ENCODE measurements around the gene GABARAPL2. TPM values are rescaled to one million over a fixed set of nuclear protein-coding genes. Genes with fewer than 3 reads are reported as not detected.
"Not testable (repeated sequence)": the region's sequence is repeated elsewhere in the genome, so short reads cannot be mapped to it uniquely, and the experiment has no call there.

The GABARAPL2 gene
- polyA plus RNA-seq, 1 donor, result 136 TPM

DNA sequence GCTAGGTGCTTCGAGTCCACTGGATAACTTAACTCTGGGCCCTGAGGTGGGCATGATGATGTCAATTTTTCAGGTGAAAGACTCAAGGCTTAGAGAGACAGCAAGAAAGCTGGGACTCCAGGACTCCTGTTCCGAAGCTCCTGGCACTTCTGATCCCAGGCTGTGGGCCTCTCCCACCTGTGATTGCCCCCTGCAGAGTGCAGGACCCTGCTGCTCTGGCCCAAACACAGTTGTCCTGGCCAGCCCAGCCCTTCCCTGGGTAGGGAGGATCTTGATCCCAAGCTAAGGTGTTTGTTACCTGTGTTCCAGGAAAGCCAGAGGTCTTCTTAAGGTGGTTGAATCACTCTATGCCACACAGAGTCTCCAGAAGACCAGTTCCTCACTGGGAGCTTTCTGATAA lies 33.4 kb upstream of the GABARAPL2 start:
- peaks cover 14% of the 10 kb centered on the region for H3K9me3 ChIP-seq (ENCODE audit: control insufficient read depth, low read depth, low read length)
- no peak for DNase-seq
- no peak overlapping the region for H3K4me3 ChIP-seq (ENCODE audit: low read length)
- no peaks in the 10 kb centered on the region for H3K36me3 ChIP-seq (ENCODE audit: control insufficient read depth, insufficient read depth, low read length)
- no peaks in the 10 kb centered on the region for H3K27me3 ChIP-seq (ENCODE audit: control insufficient read depth, insufficient read depth, low read length)
- WGBS (ENCODE audit: insufficient coverage, low lambda C conversion rate), result no CpG with 5 or more reads among the region's 2 CpGs
- H3K4me1 ChIP-seq (ENCODE audit: control insufficient read depth, insufficient read depth, low read length), result peaks cover 22% of the 10 kb centered on the region
- H3K27ac ChIP-seq (ENCODE audit: low read length), result no peak overlapping the region

DNA sequence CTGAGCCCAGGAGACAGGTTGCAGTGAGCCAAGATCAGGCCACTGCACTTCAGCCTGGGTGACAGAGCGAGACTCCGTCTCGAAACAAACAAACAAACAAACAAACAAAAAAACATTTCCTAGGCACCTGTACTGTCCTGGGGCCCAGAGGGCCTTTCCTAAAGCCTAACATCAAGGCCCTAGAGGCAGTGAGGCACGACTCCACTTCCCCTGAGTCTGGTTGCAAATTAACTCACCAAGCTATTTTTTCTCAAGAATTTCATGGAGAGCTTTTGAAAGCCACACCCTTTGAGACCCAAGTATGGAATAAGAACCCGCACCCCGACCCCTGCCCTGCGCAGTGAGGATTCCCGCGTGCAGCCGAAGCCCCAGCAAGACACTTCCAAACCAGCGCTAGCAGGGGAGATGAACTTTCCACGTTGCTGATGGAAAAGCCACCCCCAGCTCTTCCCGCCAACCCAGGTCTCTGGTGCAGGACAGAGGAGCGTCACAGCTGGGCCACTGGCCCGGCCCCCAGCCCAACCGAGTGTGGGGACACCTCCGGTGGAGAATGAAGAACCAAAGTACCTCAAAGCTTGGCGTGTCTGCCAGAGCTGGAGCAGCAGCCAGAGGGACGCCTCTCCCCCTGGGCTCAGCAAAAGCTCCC lies 31.5 kb upstream of the GABARAPL2 start:
- DNase-seq, result no peak
- Histone ChIP-seq H3K4me3 (ENCODE audit: low read length) (peak overlapping the region; percentile 14), H3K4me1 (ENCODE audit: control insufficient read depth, insufficient read depth, low read length) (peaks cover 24% of the 10 kb centered on the region), H3K27me3 (ENCODE audit: control insufficient read depth, insufficient read depth, low read length) (no peaks in the 10 kb centered on the region), H3K9me3 (ENCODE audit: control insufficient read depth, low read depth, low read length) (peaks cover 4% of the 10 kb centered on the region), H3K27ac (ENCODE audit: low read length) (no peak overlapping the region), H3K36me3 (ENCODE audit: control insufficient read depth, insufficient read depth, low read length) (no peaks in the 10 kb centered on the region)
- no CpG with 5 or more reads among the region's 19 CpGs for WGBS (ENCODE audit: insufficient coverage, low lambda C conversion rate)

DNA sequence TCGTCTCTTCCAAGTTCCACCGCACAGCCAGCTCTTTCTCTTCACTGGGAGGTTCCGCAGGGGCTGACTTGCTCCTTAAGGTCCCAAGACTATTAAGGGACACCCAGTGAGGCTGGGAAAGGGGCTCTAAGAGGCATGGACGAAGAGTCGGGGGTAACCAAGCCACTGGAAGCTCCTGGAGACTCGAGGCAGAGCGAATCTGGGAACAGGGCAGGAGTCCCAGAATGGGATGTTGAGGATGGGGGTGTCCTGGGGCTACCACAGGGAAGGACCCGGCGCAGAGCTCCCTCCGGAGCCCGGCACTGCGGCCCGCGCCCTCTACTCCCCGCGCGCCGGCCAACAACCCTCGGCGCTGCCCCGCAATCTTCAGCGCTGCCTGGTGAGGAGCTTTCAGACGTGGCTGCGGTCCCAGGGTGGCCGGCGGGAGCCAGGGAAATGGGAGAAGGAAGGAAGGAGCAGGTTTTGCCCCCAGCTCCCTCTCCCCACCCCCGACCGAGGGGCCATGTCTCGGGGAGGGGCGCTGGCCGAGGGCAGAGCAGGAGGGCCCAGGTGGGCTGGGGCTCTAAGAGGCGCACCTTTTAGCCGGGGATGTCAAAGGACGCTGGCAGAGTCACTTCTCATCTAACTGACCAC lies 30.9 kb upstream of the GABARAPL2 start:
- Histone ChIP-seq H3K9me3 (ENCODE audit: control insufficient read depth, low read depth, low read length) (no peaks in the 10 kb centered on the region), H3K27me3 (ENCODE audit: control insufficient read depth, insufficient read depth, low read length) (no peaks in the 10 kb centered on the region), H3K27ac (ENCODE audit: low read length) (peak overlapping the region; percentile 13), H3K36me3 (ENCODE audit: control insufficient read depth, insufficient read depth, low read length) (no peaks in the 10 kb centered on the region), H3K4me1 (ENCODE audit: control insufficient read depth, insufficient read depth, low read length) (peaks cover 31% of the 10 kb centered on the region), H3K4me3 (ENCODE audit: low read length) (peak overlapping the region; percentile 18)
- DNase-seq, result no peak
- WGBS (ENCODE audit: insufficient coverage, low lambda C conversion rate), result no CpG with 5 or more reads among the region's 34 CpGs

DNA sequence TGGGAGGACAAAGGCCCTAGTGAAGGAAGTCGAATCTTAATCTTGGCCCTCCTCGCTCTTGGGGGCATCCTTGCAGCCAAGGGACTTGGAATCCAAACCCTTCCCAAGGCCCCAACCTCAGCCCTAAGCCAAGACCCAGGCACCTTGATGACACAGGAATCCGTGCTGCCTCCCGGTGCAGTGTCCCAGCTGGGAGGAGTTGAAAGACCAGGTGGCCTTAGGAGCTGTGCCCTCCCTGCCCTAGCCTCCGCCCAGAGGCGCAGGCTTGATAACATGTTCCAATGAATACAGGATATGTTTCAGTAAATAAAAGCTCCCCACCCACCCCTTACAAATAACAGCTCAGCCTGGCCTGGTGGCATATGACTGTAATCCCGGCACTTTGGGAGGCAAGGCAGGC lies 30.3 kb upstream of the GABARAPL2 start, which contains the start of gene CHST5:
Gene CHST5 (minus strand): TSS at position 208 of the 400 bp plus-strand sequence. CDS start 5,724 bp downstream, outside the sequence.
- peak in 1 of 2 donors; percentile 69 for DNase-seq
- no peaks in the 10 kb centered on the region for H3K36me3 ChIP-seq (ENCODE audit: control insufficient read depth, insufficient read depth, low read length)
- H3K4me3 ChIP-seq (ENCODE audit: low read length), result peak within 1 kb of the TSS; percentile 18
- H3K4me1 ChIP-seq (ENCODE audit: control insufficient read depth, insufficient read depth, low read length), result peaks cover 36% of the 10 kb centered on the region
- no peaks in the 10 kb centered on the region for H3K9me3 ChIP-seq (ENCODE audit: control insufficient read depth, low read depth, low read length)
- peak within 1 kb of the TSS; percentile 13 for H3K27ac ChIP-seq (ENCODE audit: low read length)
- H3K27me3 ChIP-seq (ENCODE audit: control insufficient read depth, insufficient read depth, low read length), result no peaks in the 10 kb centered on the region
- WGBS (ENCODE audit: insufficient coverage, low lambda C conversion rate), result no CpG with 5 or more reads among the region's 7 CpGs

DNA sequence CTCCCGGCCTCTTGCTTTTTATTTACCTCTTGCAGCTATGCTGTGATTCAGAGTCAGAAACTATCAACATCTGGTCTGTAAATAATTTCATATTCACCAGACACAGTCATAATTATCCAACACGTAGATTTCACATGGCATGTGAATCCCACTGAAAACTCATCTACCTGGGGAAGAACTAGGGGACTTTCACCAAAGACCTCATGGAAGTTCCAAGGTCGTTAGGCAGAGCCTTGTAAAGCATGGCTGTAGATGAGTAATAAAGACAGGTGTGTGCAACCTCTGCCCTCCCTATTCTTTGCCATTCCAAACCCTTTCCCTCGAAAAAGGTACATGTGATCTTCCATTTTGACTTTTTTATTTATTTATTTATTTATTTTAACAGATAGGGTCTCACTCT lies 28.4 kb upstream of the GABARAPL2 start:
- DNase-seq, result peak; percentile 52 to 72
- Histone ChIP-seq H3K9me3 (ENCODE audit: control insufficient read depth, low read depth, low read length) (no peaks in the 10 kb centered on the region), H3K27ac (ENCODE audit: low read length) (peak overlapping the region; percentile 30), H3K36me3 (ENCODE audit: control insufficient read depth, insufficient read depth, low read length) (no peaks in the 10 kb centered on the region), H3K27me3 (ENCODE audit: control insufficient read depth, insufficient read depth, low read length) (no peaks in the 10 kb centered on the region), H3K4me1 (ENCODE audit: control insufficient read depth, insufficient read depth, low read length) (peaks cover 50% of the 10 kb centered on the region), H3K4me3 (ENCODE audit: low read length) (no peak overlapping the region)
- WGBS (ENCODE audit: insufficient coverage, low lambda C conversion rate), result no CpG with 5 or more reads among the region's 4 CpGs

DNA sequence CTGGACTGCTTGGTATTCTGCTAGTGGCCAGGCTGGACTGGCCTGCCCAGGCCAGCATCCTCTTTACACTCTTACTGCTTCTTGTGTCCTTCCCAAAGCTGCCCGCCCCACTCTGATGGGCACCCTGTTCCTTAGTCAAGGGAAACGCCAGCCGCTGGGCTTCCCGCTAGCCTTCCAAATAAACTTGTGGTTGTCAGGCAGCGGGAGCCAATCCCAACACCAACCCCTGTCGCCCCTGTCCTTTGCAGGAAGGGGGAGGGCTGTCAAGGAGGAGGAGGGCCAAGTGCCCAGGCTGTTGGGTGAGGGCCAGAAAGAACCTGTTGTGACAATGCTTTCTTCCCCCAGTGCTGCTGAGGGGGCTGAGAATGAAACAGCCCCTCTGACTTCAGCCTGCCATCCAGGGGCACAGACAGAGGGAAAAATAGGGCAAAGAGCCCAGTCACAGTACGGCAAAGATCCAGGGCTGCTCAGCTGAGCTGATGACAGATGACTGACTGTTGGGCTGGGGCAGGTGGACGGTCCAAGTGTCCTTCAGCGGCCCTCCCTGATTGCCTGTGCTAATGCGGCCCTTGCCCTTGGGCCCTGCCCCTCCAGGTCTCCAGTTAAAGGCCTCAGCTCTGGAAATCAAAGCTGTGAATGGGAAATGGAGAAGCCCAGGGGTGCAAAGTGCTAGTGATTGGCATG lies 27.2 kb upstream of the GABARAPL2 start:
- not testable (repeated sequence) for H3K9me3 ChIP-seq (ENCODE audit: control insufficient read depth, low read depth, low read length); DNase-seq; H3K27ac ChIP-seq (ENCODE audit: low read length); H3K27me3 ChIP-seq (ENCODE audit: control insufficient read depth, insufficient read depth, low read length); H3K4me3 ChIP-seq (ENCODE audit: low read length); H3K36me3 ChIP-seq (ENCODE audit: control insufficient read depth, insufficient read depth, low read length)
- no CpG with 5 or more reads among the region's 10 CpGs for WGBS (ENCODE audit: insufficient coverage, low lambda C conversion rate)
- H3K4me1 ChIP-seq (ENCODE audit: control insufficient read depth, insufficient read depth, low read length), result peaks cover 55% of the 10 kb centered on the region

DNA sequence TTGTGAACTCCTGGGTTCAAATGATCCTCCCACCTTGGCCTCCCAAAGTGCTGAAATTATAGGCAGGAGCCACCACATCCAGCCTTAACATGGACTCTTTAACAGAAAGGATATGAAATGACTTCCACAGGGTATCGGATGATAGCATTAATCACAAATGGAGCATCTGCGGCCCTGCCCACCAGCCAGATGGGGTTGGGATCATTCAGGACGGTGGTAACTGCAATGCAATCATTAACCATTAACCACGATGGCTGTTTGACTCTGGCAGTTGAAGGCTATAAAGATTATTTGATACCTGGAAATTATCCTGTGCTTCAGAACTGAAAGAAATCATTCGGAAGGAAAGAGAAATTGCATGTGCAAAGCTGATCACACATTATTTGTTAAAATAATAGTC lies 24.9 kb upstream of the GABARAPL2 start:
- peaks cover 3% of the 10 kb centered on the region for H3K36me3 ChIP-seq (ENCODE audit: control insufficient read depth, insufficient read depth, low read length)
- H3K4me1 ChIP-seq (ENCODE audit: control insufficient read depth, insufficient read depth, low read length), result peaks cover 50% of the 10 kb centered on the region
- H3K4me3 ChIP-seq (ENCODE audit: low read length), result no peak overlapping the region
- peak overlapping the region; percentile 64 for H3K27ac ChIP-seq (ENCODE audit: low read length)
- no peaks in the 10 kb centered on the region for H3K9me3 ChIP-seq (ENCODE audit: control insufficient read depth, low read depth, low read length)
- H3K27me3 ChIP-seq (ENCODE audit: control insufficient read depth, insufficient read depth, low read length), result no peaks in the 10 kb centered on the region
- peak; percentile 81 to 88 for DNase-seq
- no CpG with 5 or more reads among the region's 5 CpGs for WGBS (ENCODE audit: insufficient coverage, low lambda C conversion rate)

DNA sequence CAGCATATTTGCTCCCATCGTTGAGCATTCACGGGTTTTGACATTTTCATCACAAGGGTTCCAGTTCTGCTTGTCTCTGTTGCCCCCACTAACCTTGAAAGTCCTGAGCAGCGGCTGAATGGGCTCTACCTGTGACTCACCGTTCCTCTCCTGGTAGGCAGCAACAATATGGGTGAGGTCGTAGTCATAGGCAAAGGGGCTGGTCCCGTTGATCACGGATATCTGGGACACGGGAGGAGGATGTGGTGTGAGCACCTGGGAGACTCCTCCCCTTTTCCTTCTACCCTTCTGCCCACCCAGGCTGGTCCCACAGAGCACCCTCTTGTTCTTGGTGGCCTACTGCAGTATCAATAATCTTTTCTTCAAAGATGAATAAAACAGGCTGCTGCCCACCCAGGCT lies 23.7 kb upstream of the GABARAPL2 start:
- H3K4me3 ChIP-seq (ENCODE audit: low read length); H3K27me3 ChIP-seq (ENCODE audit: control insufficient read depth, insufficient read depth, low read length); DNase-seq; H3K9me3 ChIP-seq (ENCODE audit: control insufficient read depth, low read depth, low read length); H3K36me3 ChIP-seq (ENCODE audit: control insufficient read depth, insufficient read depth, low read length); H3K27ac ChIP-seq (ENCODE audit: low read length): not testable (repeated sequence)
- WGBS (ENCODE audit: insufficient coverage, low lambda C conversion rate), result no CpG with 5 or more reads among the region's 8 CpGs
- peaks cover 44% of the 10 kb centered on the region for H3K4me1 ChIP-seq (ENCODE audit: control insufficient read depth, insufficient read depth, low read length)

DNA sequence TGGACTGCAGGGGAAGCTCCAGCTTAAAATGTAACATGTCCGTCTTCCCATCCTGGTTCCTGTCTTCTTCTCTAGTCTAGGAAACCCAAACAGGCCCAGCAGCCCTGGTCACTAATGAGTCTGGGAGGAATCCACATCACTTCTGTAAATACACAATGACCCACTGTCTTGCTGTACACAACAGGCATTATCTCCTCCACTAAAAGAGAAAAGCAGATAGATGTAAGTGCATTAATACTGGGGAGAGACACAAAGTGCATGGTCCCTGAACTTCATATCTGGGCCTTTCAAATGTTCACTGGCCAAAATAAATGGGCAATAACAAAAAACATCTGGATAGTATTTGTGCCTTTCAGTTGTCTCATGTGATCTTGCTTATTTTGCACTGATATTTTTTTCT lies 20.3 kb upstream of the GABARAPL2 start:
- H3K4me3 ChIP-seq (ENCODE audit: low read length); H3K27me3 ChIP-seq (ENCODE audit: control insufficient read depth, insufficient read depth, low read length); H3K9me3 ChIP-seq (ENCODE audit: control insufficient read depth, low read depth, low read length); DNase-seq; H3K27ac ChIP-seq (ENCODE audit: low read length); H3K36me3 ChIP-seq (ENCODE audit: control insufficient read depth, insufficient read depth, low read length): not testable (repeated sequence)
- peaks cover 23% of the 10 kb centered on the region for H3K4me1 ChIP-seq (ENCODE audit: control insufficient read depth, insufficient read depth, low read length)
- WGBS (ENCODE audit: insufficient coverage, low lambda C conversion rate), result no CpG with 5 or more reads among the region's 1 CpG

DNA sequence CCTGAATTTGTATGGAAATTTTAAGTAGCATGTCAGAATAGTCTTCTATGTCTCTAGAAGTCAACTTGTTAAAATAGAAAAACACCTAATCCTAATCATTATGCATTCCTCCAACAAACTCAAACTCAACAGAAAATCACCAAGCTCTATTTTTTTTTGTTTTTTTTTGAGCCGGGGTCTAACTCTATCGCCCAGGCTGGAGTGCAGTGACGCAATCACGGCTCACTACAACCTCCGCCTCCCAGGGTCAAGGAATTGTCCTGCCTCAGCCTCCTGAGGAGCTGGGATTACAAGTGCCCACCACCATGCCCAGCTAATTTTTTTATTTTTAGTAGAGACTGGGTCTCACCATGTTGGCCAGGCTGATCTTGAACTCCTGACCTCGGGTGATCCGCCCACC lies 19.9 kb upstream of the GABARAPL2 start:
- no peak for DNase-seq
- no peak overlapping the region for H3K27ac ChIP-seq (ENCODE audit: low read length)
- no peak overlapping the region for H3K4me3 ChIP-seq (ENCODE audit: low read length)
- no peaks in the 10 kb centered on the region for H3K9me3 ChIP-seq (ENCODE audit: control insufficient read depth, low read depth, low read length)
- no peaks in the 10 kb centered on the region for H3K27me3 ChIP-seq (ENCODE audit: control insufficient read depth, insufficient read depth, low read length)
- H3K4me1 ChIP-seq (ENCODE audit: control insufficient read depth, insufficient read depth, low read length), result peaks cover 20% of the 10 kb centered on the region
- WGBS (ENCODE audit: insufficient coverage, low lambda C conversion rate), result no CpG with 5 or more reads among the region's 7 CpGs
- H3K36me3 ChIP-seq (ENCODE audit: control insufficient read depth, insufficient read depth, low read length), result peaks cover 3% of the 10 kb centered on the region

All from large intestine (tissue), 3 donors.